NCI-H146 (cell line): Measurements from ENCODE around the gene LCOR.

Experiments used
- DNase-seq: peaks from one replicate; lab custom pipeline; 2025; lab: John Stamatoyannopoulos, UW

LCOR gene

DNA sequence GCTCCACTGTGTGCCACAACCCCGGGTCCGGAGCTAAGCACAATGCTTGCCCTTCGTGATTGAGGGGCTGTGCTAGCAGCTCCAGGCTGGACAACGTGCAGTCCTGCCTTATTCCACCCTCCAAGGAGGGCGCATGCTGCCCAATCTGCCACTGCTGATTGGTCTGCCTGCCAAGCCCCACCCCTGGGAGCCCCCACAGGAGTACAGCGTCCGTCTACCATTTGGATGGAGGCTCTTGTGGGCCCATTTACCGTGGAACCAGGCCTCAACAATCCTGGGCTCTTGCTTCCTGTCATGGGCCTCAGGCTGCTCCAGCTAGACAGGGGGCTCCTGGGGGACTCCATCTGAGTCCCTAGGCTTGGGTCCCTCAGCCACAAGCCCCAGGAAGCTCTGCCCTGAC lies 180.4 kb downstream of the LCOR start:
- no peak for DNase-seq

- DNase-seq = no peak
Measured at GRCh38 chr10:97013568-97013967, 181.5 kb downstream of the LCOR start.

GRCh38 chr10:97013983-97014382 lies 181.9 kb downstream of the LCOR start:
- DNase-seq = no peak

DNA sequence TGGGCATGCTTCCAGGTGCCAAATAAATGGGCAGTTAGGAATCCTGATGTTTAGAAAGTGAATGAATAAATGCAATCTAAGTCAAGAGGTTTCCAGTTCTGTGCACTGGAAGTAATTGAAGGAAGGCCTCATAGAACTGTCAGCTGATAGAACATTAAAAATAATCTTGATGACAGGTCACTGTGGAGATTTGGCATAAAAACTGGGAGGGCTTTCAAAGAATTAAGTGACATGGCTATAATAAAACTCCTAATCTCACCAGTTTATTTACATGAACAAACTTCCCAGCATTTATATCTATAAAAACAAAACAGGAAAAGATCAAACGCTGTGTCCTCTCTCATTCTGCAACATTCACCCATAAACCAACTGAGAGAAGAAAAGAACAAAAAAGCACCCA lies 183.1 kb downstream of the LCOR start:
- DNase-seq = no peak

GRCh38 chr10:97016728-97017473 lies 184.8 kb downstream of the LCOR start:
- DNase-seq = no peak

- no peak for DNase-seq
Measured at GRCh38 chr10:97017474-97017903, 185.4 kb downstream of the LCOR start.

GRCh38 chr10:97018251-97019212 lies 186.4 kb downstream of the LCOR start:
- DNase-seq = no peak

DNA sequence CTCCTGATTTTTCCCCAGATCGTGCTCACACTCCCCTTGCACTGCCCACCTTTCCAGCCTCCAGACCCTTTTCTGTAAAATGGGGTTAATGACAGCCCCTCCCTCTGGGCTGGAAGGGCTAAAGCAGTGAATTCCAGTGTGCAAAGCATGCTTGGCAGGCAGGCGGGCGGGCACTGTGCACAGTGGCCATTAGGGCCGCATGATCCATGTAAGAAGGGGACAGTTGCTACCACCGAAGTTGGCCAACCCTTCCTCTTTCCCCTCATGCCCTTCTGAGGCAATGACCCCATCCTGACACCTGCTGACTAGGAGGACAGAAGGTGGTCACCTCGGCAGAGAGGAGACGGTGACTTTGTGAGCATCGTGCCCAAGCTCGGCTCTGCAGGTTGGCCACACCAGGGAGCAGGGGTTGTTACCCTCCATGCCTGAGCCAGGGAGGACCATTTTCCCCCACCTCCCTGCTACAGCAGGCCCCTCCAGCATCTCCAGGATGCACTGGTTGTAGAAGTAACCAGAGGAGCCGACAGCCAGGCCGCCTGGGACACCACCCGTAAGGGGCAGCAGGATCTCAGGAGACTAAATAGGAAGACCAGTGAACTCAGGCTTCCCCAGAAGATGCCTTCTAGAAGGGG lies 187.2 kb downstream of the LCOR start:
- DNase-seq = no peak

- peak; percentile 94 for DNase-seq
Measured at GRCh38 chr10:97020452-97021400, 188.6 kb downstream of the LCOR start.

DNA sequence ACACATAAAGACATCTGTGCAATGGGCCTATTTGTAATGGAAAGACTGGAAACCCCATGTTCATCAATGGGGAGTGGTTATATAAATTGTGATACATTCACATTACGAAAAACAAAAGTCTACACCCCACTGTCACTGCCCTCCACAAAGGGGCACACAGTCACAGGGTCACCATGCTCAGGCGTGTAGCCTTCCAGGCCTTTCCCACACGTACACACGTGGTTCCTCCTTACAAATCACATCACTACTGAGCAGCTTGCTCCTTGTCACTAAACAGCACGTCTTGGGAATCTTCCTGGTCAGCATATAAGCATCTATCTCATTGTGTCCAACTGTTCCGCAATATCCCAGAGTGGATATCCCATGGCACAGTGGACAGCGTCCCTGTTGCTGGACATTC lies 190.5 kb downstream of the LCOR start:
- no peak for DNase-seq

DNA sequence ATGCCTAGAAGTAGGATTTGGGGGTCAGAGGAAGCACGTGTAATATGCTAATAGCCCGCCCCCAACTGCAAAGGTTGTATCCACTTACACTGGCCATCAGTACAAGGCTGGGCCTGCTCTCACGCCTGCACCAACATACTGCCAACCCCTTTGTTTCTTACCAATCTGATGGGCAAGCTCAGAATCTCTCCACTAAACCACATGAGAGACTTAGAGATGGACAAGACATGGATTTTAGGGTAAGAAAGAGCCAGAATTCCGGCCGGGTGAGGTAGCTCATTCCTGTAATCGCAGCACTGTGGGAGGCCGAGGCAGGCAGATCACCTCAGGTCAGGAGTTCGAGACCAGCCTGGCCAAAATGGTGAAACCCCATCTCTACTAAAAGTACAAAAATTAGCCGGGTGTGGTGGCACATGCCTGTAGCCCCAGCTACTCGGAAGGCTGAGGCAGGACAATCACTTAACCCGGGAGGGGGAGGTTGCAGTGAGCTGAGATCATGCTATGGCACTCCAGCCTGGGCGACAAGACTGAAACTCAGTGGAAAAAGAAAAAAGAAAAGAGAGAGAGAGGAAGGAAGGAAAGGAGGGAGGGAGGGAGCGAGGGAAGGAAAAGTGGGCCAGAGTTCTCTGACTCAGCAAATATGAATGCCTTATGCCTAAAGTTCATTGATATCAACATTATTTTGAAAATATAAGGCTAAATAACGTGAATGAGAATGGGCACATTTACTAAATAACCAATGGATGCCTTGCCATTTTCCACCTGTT lies 191.5 kb downstream of the LCOR start:
- DNase-seq = no peak

GRCh38 chr10:97024168-97025073 lies 192.3 kb downstream of the LCOR start:
- no peak for DNase-seq

DNA sequence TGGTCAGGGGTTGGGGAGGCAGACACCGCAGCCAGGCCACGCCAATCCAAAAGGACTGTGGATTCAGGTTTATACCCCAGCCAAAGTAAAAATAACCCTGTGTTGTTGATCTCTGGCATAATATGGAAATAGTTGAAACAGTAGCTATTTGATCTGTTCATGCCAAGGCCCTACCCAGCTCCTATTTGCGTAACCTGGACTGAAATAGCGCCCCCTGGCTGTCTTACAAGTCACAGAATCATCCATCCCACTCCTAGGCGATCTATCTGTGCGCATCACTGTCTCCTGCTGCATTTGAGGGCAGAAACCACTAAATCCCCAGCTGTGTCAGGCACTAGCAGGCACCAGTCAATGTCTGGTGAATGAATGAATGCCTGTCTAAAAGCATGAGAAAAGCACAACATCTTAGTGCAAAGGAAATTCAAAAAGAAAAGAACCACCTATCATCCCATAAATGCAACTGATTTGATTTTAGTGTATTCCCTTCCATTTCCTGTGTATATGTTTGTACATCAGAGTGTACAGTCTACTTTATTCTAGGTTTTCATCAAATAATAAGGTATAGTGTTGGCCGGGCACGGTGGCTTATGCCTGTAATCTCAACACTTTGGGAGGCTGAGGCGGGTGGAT lies 193.6 kb downstream of the LCOR start:
- peak; percentile 46 for DNase-seq

DNA sequence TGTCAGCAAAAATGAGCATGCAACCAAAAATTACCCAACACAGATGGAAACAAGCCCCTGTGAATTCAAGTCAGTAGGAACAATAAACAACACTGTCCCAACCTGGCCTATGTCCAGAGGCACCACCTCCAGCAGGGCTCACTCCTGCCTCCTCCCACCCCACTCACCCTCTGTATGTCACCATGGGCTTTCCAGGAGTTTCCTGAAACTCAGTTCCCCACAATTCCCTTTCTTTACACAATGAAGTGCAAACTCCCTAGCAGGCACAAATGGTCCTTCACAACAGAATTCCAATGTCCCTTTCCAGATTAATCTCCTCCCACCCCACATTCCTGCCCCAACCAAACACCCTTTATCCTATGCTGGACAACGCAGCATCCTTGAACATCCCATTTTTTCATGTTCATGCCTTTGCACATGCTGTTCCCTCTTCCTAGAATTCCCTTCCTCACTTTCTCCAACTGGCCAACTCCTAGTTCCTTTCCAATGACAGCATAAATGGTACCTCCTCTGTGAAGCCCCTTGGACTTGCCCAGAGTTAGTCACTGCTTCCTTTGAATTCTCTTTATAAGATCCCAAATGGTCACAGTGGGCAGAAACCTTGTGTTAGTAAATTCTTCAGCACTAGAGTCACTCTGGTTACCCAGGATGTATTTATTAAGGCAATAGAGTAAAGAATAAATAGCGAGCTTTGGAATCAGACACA lies 196.2 kb downstream of the LCOR start:
- DNase-seq = no peak

GRCh38 chr10:97028832-97029178 lies 196.7 kb downstream of the LCOR start:
- no peak for DNase-seq

DNA sequence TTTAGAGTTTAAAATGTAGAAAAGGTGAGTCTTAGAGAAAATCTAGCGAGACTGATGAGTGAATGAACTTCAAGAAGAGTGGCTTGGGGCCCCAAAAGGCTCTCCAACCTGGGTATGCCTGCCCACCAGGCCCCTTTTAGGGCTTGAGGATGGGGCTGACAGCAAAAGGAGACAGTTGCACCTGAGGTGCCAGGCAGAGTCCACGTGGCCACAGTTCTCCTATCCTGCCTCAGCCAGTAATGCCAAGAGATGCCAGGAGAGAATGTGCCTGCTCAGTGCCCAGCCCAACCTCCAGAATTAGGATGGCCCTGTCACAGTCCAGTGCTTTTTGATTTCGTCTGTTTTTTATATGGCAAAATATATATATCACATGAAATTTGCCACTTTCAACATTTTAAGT lies 197.2 kb downstream of the LCOR start:
- DNase-seq = no peak

DNA sequence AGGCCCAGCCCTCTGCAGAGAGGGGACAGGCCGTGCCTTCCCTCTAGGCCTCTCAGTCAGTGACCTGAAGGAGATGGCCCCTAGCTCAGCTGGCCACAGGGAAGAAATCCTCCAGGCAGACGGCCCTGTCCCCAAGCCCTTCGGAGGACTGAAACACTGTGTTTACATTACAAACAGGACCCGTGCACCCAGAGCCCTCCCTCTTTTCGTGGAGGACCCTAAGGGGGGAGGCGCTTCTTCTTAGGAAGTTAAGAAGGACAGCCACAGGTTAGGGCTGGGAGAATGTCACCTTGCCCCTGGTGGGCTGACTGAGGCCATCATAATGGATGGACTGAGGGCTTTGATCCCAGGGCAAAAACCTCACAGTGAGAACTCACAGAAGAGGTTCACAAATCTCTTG lies 198.8 kb downstream of the LCOR start:
- DNase-seq = no peak

DNA sequence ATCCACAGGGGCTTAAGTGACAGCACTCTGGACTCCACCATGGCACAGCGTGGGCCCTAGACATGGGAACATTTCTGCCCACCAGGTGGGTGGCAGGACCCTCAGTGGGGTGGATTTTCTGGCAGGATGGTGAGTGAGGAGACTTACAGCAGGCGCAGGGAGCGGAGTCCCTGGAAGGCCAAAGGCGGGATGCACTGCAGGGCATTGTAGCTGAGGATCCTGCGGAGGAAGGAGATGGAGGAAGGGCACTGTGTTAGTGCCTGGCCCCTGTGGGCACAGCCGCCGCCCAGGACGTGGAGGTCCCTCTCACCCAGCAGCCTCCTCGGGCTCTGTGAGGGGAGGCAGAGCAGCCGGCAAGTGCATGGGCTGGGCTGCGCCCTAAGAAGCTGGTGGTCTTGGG lies 199.4 kb downstream of the LCOR start:
- DNase-seq = no peak

DNA sequence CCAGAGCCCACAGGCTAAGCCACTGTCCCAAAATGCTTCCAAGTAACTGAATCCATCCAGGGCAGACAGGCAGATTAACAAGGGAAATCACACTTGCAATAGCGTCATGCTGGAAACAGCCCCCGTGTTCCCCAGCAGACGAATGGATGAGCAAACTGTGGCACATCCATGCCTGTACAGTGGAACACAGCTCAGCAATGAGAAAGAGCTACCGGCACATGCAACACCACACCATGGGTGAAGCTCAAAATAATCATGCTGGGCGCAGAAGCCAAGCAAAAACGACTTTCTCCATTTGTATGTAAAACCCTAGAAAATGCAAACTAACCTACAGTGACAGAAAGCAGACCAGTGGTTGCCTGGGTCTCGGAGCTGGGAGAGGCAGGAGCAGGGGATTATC lies 200.5 kb downstream of the LCOR start:
- DNase-seq = no peak
